LNCaP clone FGC (cell line): ENCODE measurements around the gene PPM1F.

Experiments used
- DNase-seq: peaks from one replicate; pipeline ENCODE4 v3.0.0-alpha.2; 2011; ENCODE audit warnings: low read depth
- H3K4me3 ChIP-seq: 2 replicates; pipeline ENCODE4 v1.5.1; 2011; ENCODE audit warnings: mild to moderate bottlenecking, low read depth, low read length, control low read depth
- CTCF ChIP-seq: IDR thresholded peaks from 2 replicates; pipeline ENCODE4 v1.5.1; 2012; ENCODE audit warnings: mild to moderate bottlenecking; ENCODE audit not compliant: control insufficient read depth, insufficient read depth; ENCODE audit errors: extremely low read depth

Gene PPM1F

GRCh38 chr22:21920341-21921183 lies 32.1 kb downstream of the PPM1F start:
- TF ChIP-seq CTCF = no peak
- H3K4me3 ChIP-seq = no peak overlapping the region
- DNase-seq = no peak

- no peak for DNase-seq
- TF ChIP-seq CTCF = no peak
These were observed 32.9 kb downstream of the PPM1F start for GRCh38 chr22:21919526-21920307.

DNA sequence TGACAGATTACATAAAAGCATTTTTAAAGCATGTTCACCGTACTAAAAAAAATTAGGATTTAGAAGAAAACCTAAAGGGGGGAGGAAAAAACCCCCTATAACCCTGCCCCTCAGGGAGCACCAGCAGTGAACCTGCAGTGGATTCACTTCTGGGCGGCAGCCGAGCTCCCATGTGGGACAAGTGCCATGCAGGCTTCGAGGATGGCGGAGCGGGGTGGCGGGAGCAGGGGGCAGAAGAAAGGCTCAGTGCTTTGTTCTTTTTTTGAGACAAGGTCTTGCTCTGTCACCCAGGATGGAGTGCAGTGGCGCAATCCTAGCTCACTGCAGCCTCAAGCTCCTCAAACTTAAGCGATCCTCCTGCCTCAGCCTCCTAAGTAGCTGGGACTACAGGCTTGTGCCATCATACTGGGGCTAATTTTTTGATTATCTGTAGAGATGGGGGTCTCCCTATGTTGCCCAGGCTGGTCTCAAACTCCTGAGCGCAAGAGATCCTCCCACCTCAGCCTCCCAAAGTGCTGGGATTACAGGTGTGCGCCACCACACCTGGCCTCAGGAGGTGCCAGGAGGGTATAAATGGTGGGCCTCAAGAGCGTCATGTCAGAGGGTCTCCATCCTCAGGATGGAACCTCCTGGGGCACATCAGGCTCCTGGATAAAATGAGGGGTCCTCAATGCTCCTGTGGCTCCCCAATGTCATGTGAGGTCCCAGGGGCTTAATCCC lies 34.0 kb downstream of the PPM1F start:
- no peak for DNase-seq
- H3K4me3 ChIP-seq = no peak overlapping the region
- no peak for TF ChIP-seq CTCF

More at GRCh38 chr22:21919526-21920307, 32.9 kb downstream of the PPM1F start:
- H3K4me3 ChIP-seq = no peak overlapping the region

DNA sequence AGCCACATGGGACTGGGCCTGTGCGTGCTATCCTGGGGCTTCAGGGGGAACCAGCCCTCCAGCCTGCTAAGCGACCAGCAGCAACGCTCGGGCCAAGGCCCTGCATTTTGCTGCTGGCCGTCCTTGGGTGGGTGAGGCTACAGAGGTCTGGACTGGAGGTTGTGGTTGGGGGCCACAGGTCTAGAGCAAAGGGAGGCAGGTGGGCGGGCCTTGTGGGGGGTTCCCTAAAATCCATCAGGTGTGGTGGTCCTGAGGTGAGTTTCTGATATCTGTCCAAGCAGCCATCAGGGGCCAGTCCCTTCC lies 34.7 kb downstream of the PPM1F start:
- no peak overlapping the region for H3K4me3 ChIP-seq

GRCh38 chr22:21917181-21917958 lies 35.3 kb downstream of the PPM1F start:
- DNase-seq = peak; percentile 21
- no peak for TF ChIP-seq CTCF
- no peak overlapping the region for H3K4me3 ChIP-seq

More for the DNA sequence above, 34.7 kb downstream of the PPM1F start:
- no peak for TF ChIP-seq CTCF
- DNase-seq = no peak

GRCh38 chr22:21916309-21916918 lies 36.2 kb downstream of the PPM1F start:
- no peak for DNase-seq
- TF ChIP-seq CTCF = no peak
- no peak overlapping the region for H3K4me3 ChIP-seq
